ENCODE data around the gene PLEKHA8. TPM values are rescaled to one million over a fixed set of nuclear protein-coding genes. Genes with fewer than 3 reads are reported as not detected.

PLEKHA8 gene
- total RNA-seq, 2 experiments from 2014 or later, result 10.8 to 10.9 TPM

DNA sequence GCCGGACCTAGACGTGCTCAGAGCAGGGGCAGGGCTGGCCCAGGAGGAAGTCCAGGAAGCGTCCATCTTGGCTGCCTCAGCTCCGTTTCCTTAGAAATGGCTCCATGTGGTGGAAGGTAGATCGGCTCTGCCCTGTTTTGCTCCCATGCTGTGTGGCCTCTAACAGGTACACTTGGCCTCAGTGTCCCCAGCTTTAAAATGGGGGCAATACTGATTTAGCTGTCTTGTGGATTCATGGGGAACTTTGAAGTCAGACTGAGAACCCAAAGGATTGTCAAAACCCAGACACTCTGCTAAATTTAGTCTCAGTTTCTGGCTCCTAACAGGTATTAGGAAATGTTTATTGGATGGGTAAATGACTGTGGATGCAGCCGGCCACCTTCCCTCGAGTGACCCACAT is 122.5 kb downstream of the PLEKHA8 start:
- Mint-ChIP-seq H3K36me3 (no peaks in the 10 kb centered on the region), H3K27ac (no peak overlapping the region), H3K9me3 (ENCODE audit: low read depth) (no peaks in the 10 kb centered on the region), H3K4me3 (no peak overlapping the region), H3K27me3 (no peaks in the 10 kb centered on the region), H3K4me1 (peaks cover 12% of the 10 kb centered on the region)
- CTCF ChIA-PET, result interaction anchor here (0.5 kb wide), 1 partner anchor 596 kb away, joined by 3 read pairs; no protein-coding TSS in a partner anchor
- no peak for ATAC-seq
- DNase-seq, result no peak

- no peak overlapping the region for H3K27ac Mint-ChIP-seq
Measured at GRCh38 chr7:30154111-30154587, 125.9 kb downstream of the PLEKHA8 start.

DNA sequence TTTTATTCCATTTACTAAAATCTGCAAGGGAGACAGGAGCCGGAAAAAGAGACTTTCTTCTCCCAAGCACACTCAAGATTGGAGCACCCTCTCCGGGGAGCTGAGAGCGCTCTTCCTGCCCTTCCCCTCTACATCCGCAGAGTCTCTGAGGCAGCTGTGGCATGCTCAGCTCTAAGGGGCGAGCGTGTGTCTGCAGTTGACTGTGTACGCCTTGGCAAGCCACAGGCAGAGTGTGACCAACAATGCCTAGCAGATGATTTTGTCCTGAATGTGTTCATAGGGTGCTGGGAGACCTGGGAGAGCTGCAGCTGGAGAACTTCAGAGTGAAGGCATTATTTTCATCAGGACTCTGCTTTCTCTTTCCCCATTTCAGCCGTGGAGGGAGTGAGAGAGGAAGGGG is 127.3 kb downstream of the PLEKHA8 start:
- Mint-ChIP-seq H3K27me3 (no peaks in the 10 kb centered on the region), H3K36me3 (no peaks in the 10 kb centered on the region), H3K9me3 (ENCODE audit: low read depth) (no peaks in the 10 kb centered on the region), H3K27ac (no peak overlapping the region), H3K4me1 (peaks cover 31% of the 10 kb centered on the region), H3K4me3 (no peak overlapping the region)
- DNase-seq (no peak), ATAC-seq (no peak)
- CTCF ChIA-PET, result interaction anchor here (1.4 kb wide), 1 partner anchor 13 kb away, joined by 3 read pairs; no protein-coding TSS in a partner anchor

More at GRCh38 chr7:30154111-30154587, 125.9 kb downstream of the PLEKHA8 start:
- H3K9me3 Mint-ChIP-seq (ENCODE audit: low read depth), result no peaks in the 10 kb centered on the region
- ATAC-seq (no peak), DNase-seq (no peak)
- no peak overlapping the region for H3K4me3 Mint-ChIP-seq
- peaks cover 23% of the 10 kb centered on the region for H3K4me1 Mint-ChIP-seq
- H3K36me3 Mint-ChIP-seq, result no peaks in the 10 kb centered on the region
- CTCF ChIA-PET, result interaction anchor here (1.4 kb wide), 1 partner anchor 12 kb away, joined by 3 read pairs; no protein-coding TSS in a partner anchor
- H3K27me3 Mint-ChIP-seq, result no peaks in the 10 kb centered on the region

GRCh38 chr7:30157204-30157603 is 129.0 kb downstream of the PLEKHA8 start:
- Mint-ChIP-seq H3K4me3 (no peak overlapping the region), H3K4me1 (peaks cover 43% of the 10 kb centered on the region), H3K36me3 (no peaks in the 10 kb centered on the region), H3K27me3 (no peaks in the 10 kb centered on the region), H3K27ac (peak overlapping the region; percentile 29), H3K9me3 (ENCODE audit: low read depth) (no peaks in the 10 kb centered on the region)
- DNase-seq (peak; percentile 52), ATAC-seq (peak; percentile 57)
- CTCF ChIA-PET, result no interaction called here

- Mint-ChIP-seq H3K4me3 (no peak overlapping the region), H3K27ac (no peak overlapping the region), H3K4me1 (peaks cover 62% of the 10 kb centered on the region), H3K27me3 (no peaks in the 10 kb centered on the region), H3K36me3 (no peaks in the 10 kb centered on the region), H3K9me3 (ENCODE audit: low read depth) (no peaks in the 10 kb centered on the region)
- DNase-seq (no peak), ATAC-seq (no peak)
- CTCF ChIA-PET, result no interaction called here
Measured at GRCh38 chr7:30159163-30159562, 131.0 kb downstream of the PLEKHA8 start.

GRCh38 chr7:30159698-30160143 is 131.5 kb downstream of the PLEKHA8 start:
- Mint-ChIP-seq H3K27me3 (no peaks in the 10 kb centered on the region), H3K4me3 (no peak overlapping the region), H3K27ac (peak overlapping the region; percentile 5), H3K9me3 (ENCODE audit: low read depth) (no peaks in the 10 kb centered on the region), H3K36me3 (no peaks in the 10 kb centered on the region), H3K4me1 (peaks cover 66% of the 10 kb centered on the region)
- DNase-seq, result peak; percentile 62
- peak; percentile 32 for ATAC-seq
- CTCF ChIA-PET, result interaction anchor here (1.0 kb wide), 1 partner anchor 118 kb away, joined by 3 read pairs; no protein-coding TSS in a partner anchor

DNA sequence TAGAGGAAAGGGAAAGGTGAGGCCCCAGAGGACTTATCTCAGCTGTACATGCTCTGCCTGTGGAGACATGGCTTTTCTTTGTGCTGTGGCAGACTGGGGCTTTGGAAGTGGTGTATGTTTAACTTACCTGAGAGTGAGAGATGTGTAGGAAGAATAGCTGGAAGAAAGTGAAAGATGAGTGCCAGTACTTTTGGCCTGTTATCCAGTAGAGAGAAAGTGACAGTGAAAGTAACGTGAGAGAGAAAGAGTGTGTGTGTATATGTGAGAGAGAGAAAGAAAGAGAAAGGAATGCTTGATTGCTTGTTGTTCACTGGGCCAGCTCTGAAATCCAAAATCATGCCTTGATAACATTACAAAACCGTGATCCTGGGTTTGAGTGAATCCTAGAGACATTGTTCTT is 132.1 kb downstream of the PLEKHA8 start:
- H3K4me1 Mint-ChIP-seq, result peaks cover 67% of the 10 kb centered on the region
- no peak for ATAC-seq
- no peaks in the 10 kb centered on the region for H3K36me3 Mint-ChIP-seq
- H3K27me3 Mint-ChIP-seq, result no peaks in the 10 kb centered on the region
- H3K9me3 Mint-ChIP-seq (ENCODE audit: low read depth), result no peaks in the 10 kb centered on the region
- H3K4me3 Mint-ChIP-seq, result no peak overlapping the region
- H3K27ac Mint-ChIP-seq, result peak overlapping the region; percentile 5
- CTCF ChIA-PET, result interaction anchor here (0.7 to 1.0 kb wide), 2 partner anchors 118 to 189 kb away, joined by 3 read pairs; no protein-coding TSS in a partner anchor
- DNase-seq, result no peak

GRCh38 chr7:30162133-30162532 is 133.9 kb downstream of the PLEKHA8 start:
- H3K9me3 Mint-ChIP-seq (ENCODE audit: low read depth), result no peaks in the 10 kb centered on the region
- no peaks in the 10 kb centered on the region for H3K27me3 Mint-ChIP-seq
- CTCF ChIA-PET, result interaction anchor here (0.9 to 1.1 kb wide), 2 partner anchors 188 to 402 kb away, joined by 3 read pairs; no protein-coding TSS in a partner anchor
- no peaks in the 10 kb centered on the region for H3K36me3 Mint-ChIP-seq
- ATAC-seq, result no peak
- peak overlapping the region; percentile 55 for H3K4me3 Mint-ChIP-seq
- peaks cover 60% of the 10 kb centered on the region for H3K4me1 Mint-ChIP-seq
- DNase-seq, result no peak
- peak overlapping the region; percentile 90 for H3K27ac Mint-ChIP-seq

GRCh38 chr7:30162622-30163124 is 134.5 kb downstream of the PLEKHA8 start:
- DNase-seq (no peak), ATAC-seq (no peak)
- no peaks in the 10 kb centered on the region for H3K36me3 Mint-ChIP-seq
- peaks cover 2% of the 10 kb centered on the region for H3K27me3 Mint-ChIP-seq
- H3K4me1 Mint-ChIP-seq, result peaks cover 57% of the 10 kb centered on the region
- H3K27ac Mint-ChIP-seq, result peak overlapping the region; percentile 90
- H3K9me3 Mint-ChIP-seq (ENCODE audit: low read depth), result no peaks in the 10 kb centered on the region
- CTCF ChIA-PET, result interaction anchor here (0.9 to 2.5 kb wide), 3 partner anchors 19 to 188 kb away, joined by 3 to 11 read pairs (median 10); partner anchors contain the start of gene MTURN
- H3K4me3 Mint-ChIP-seq, result peak overlapping the region; percentile 55

- CTCF ChIA-PET, result interaction anchor here (0.7 to 2.5 kb wide), 13 partner anchors 10 to 575 kb away, joined by 3 to 13 read pairs (median 3); partner anchors contain the start of genes MTURN and ZNRF2
- Mint-ChIP-seq H3K4me3 (peak overlapping the region; percentile 55), H3K9me3 (ENCODE audit: low read depth) (no peaks in the 10 kb centered on the region), H3K27ac (peak overlapping the region; percentile 90), H3K36me3 (no peaks in the 10 kb centered on the region), H3K27me3 (peaks cover 4% of the 10 kb centered on the region), H3K4me1 (peaks cover 55% of the 10 kb centered on the region)
- ATAC-seq, result peak; percentile 74
- peak; percentile 75 for DNase-seq
Measured at GRCh38 chr7:30163231-30163894, 135.2 kb downstream of the PLEKHA8 start.

- Mint-ChIP-seq H3K27ac (no peak overlapping the region), H3K27me3 (peaks cover 4% of the 10 kb centered on the region)
- CTCF ChIA-PET, result interaction anchor here (0.7 to 2.5 kb wide), 10 partner anchors 12 to 574 kb away, joined by 3 to 13 read pairs (median 5); partner anchors contain the start of genes MTURN and ZNRF2
Measured at GRCh38 chr7:30164567-30164966, 136.4 kb downstream of the PLEKHA8 start.

GRCh38 chr7:30165590-30165989 is 137.4 kb downstream of the PLEKHA8 start:
- no peaks in the 10 kb centered on the region for H3K9me3 Mint-ChIP-seq (ENCODE audit: low read depth)
- no peak for DNase-seq
- CTCF ChIA-PET, result interaction anchor here (1.0 to 1.2 kb wide), 2 partner anchors 9 to 107 kb away, joined by 3 to 4 read pairs; no protein-coding TSS in a partner anchor
- H3K27me3 Mint-ChIP-seq, result peaks cover 4% of the 10 kb centered on the region
- H3K27ac Mint-ChIP-seq, result no peak overlapping the region
- no peaks in the 10 kb centered on the region for H3K36me3 Mint-ChIP-seq
- ATAC-seq, result no peak
- no peak overlapping the region for H3K4me3 Mint-ChIP-seq
- H3K4me1 Mint-ChIP-seq, result peaks cover 35% of the 10 kb centered on the region

More at GRCh38 chr7:30164567-30164966, 136.4 kb downstream of the PLEKHA8 start:
- ATAC-seq (no peak), DNase-seq (no peak)
- Mint-ChIP-seq H3K4me1 (peaks cover 45% of the 10 kb centered on the region), H3K4me3 (no peak overlapping the region), H3K9me3 (ENCODE audit: low read depth) (no peaks in the 10 kb centered on the region), H3K36me3 (no peaks in the 10 kb centered on the region)

DNA sequence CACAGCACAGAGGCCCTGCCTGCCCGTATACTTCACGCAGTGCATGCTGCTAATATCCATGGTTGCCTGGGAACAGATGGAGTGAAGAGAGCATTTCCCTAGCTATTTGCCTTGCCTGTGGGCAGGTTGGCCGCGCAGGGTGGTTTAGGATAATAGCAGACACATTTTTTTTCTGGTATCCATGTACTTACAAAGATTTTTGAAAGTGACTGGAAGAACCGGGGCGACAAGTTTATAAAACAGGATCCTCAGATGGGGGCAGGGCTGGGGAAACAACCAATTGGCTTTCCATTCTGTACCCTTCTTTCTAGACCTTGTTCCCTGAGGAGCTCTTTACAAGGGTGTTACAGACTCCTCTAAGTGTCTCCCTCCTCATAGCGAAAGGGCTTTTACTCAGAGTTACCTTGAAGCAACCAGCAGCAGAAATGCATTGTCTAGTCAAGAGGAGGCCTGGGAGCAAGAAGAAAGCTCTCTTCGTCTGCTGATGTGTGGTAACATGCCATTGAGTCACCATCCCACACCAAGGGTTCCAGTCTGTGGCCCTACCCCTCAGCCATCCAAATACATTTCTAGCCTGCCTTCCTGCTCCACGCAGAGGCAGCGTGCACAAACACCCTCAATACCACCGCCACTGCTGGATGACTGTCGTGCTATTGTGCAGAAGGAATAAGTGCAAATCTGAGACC is 138.1 kb downstream of the PLEKHA8 start:
- no peaks in the 10 kb centered on the region for H3K36me3 Mint-ChIP-seq
- CTCF ChIA-PET, result interaction anchor here (1.0 to 1.2 kb wide), 5 partner anchors 8 to 398 kb away, joined by 3 to 6 read pairs (median 3); no protein-coding TSS in a partner anchor
- DNase-seq (no peak), ATAC-seq (no peak)
- H3K27me3 Mint-ChIP-seq, result peaks cover 6% of the 10 kb centered on the region
- no peaks in the 10 kb centered on the region for H3K9me3 Mint-ChIP-seq (ENCODE audit: low read depth)
- H3K4me3 Mint-ChIP-seq, result no peak overlapping the region
- H3K4me1 Mint-ChIP-seq, result peaks cover 29% of the 10 kb centered on the region
- no peak overlapping the region for H3K27ac Mint-ChIP-seq

Measured in activated CD8-positive, alpha-beta memory T cell treated with anti-CD3 and anti-CD28 coated beads, Interleukin-2, amount 10 ng/mL, durations not matched to agents 7 days and 5 days (primary cell).